SK-N-SH (cell line): ENCODE results near the gene GRM8. TPM values are rescaled to one million over a fixed set of nuclear protein-coding genes. Genes with fewer than 3 reads are reported as not detected.

Experiments used
- CTCF ChIA-PET: fragments of 300-600, 350-600 bp; formaldehyde crosslinking; extraction: SDS; loops from one replicate; lab custom pipeline; 2021; lab: Yijun Ruan, JAX
- POLR2A ChIA-PET: fragments of 350-600 bp; sonication (Branson Sonifier 250); formaldehyde crosslinking; extraction: SDS; loops from one replicate; lab custom pipeline; 2020; ENCODE audit warnings: antibody characterized with exemption, inconsistent platforms; lab: Yijun Ruan, JAX
- DNase-seq: peaks from one replicate; pipeline ENCODE4 v3.0.0; 2012
- H2AFZ ChIP-seq: fragments of 200-600 bp; sonication (generic); 2 replicates; pipeline ENCODE4 v1.8.1; 2016; ENCODE audit warnings: antibody characterized with exemption, mild to moderate bottlenecking, low read depth
- H3F3A ChIP-seq: fragments of 200-600 bp; sonication (generic); replicated peaks from 2 replicates; pipeline ENCODE3; 2016; ENCODE audit warnings: antibody characterized with exemption, mild to moderate bottlenecking; ENCODE audit not compliant: insufficient read depth
- H3K27ac ChIP-seq, 2 experiments: fragments of 200-500 bp in 1 of 2; fragments of 200-600 bp in 1 of 2; sonication (Bioruptor generic) in 1 of 2; sonication (generic), shearing (Covaris generic) in 1 of 2; 2 replicates each; pipeline versions ENCODE4 v1.5.1 to v1.6.1; 2014 to 2016; ENCODE audit warnings: low read depth in 2 of 2, inconsistent platforms in 1 of 2, low read length in 1 of 2, mild to moderate bottlenecking in 1 of 2, mixed read lengths in 1 of 2
- H3K27me3 ChIP-seq: fragments of 200-600 bp; sonication (generic), shearing (Covaris generic); 2 replicates; pipeline ENCODE4 v1.6.1; 2016; ENCODE audit warnings: mixed run types; ENCODE audit not compliant: insufficient read depth
- H3K36me3 ChIP-seq, 2 experiments: fragments of 200-500 bp in 1 of 2; fragments of 200-600 bp in 1 of 2; sonication (Bioruptor generic) in 1 of 2; sonication (generic) in 1 of 2; replicated peaks in 1 of 2; 2 replicates each; pipeline versions ENCODE3 to v1.5.1; 2014 to 2016; ENCODE audit warnings: low read length in 1 of 2, mild to moderate bottlenecking in 1 of 2; ENCODE audit not compliant: insufficient read depth in 2 of 2, control insufficient read depth in 1 of 2
- H3K4me1 ChIP-seq, 2 experiments: fragments of 200-500 bp in 1 of 2; fragments of 200-600 bp in 1 of 2; sonication (Bioruptor generic) in 1 of 2; sonication (generic), shearing (Covaris generic) in 1 of 2; 2 replicates each; pipeline versions ENCODE4 v1.5.1 to v1.6.1; 2014 to 2016; ENCODE audit warnings: low read depth in 1 of 2, low read length in 1 of 2, mixed run types in 1 of 2; ENCODE audit not compliant: insufficient read depth in 2 of 2, control insufficient read depth in 1 of 2
- H3K4me2 ChIP-seq: fragments of 200-600 bp; sonication (generic), shearing (Covaris generic); 2 replicates; pipeline ENCODE4 v1.6.1; 2017; ENCODE audit warnings: mixed run types
- H3K4me3 ChIP-seq, 2 experiments: fragments of 200-500 bp in 1 of 2; fragments of 200-600 bp in 1 of 2; sonication (Bioruptor generic) in 1 of 2; sonication (generic), shearing (Covaris generic) in 1 of 2; 2 replicates each; pipeline versions ENCODE4 v1.5.1 to v1.8.1; 2014 to 2016; ENCODE audit warnings: low read depth in 2 of 2, inconsistent platforms in 1 of 2, low read length in 1 of 2, mild to moderate bottlenecking in 1 of 2, mixed read lengths in 1 of 2, moderate library complexity in 1 of 2
- H3K79me2 ChIP-seq: fragments of 200-600 bp; sonication (generic); 2 replicates; pipeline ENCODE4 v1.8.1; 2017; ENCODE audit warnings: mild to moderate bottlenecking; ENCODE audit not compliant: insufficient read depth
- H3K9ac ChIP-seq: fragments of 200-600 bp; sonication (generic); 2 replicates; pipeline ENCODE4 v1.6.1; 2017; ENCODE audit warnings: mixed run types
- H3K9me2 ChIP-seq: fragments of 200-600 bp; sonication (generic); 2 replicates; pipeline ENCODE4 v1.6.1; 2017; ENCODE audit warnings: mixed run types
- H3K9me3 ChIP-seq: fragments of 200-600 bp; sonication (generic); 2 replicates; pipeline ENCODE4 v1.6.1; 2017; ENCODE audit warnings: mixed run types, mild to moderate bottlenecking, moderate library complexity
- H4K20me1 ChIP-seq: fragments of 200-600 bp; sonication (generic); 2 replicates; pipeline ENCODE4 v1.6.1; 2017; ENCODE audit warnings: mild to moderate bottlenecking, mixed run types; ENCODE audit not compliant: insufficient read depth
- EZH2phosphoT487 ChIP-seq: fragments of 200-600 bp; sonication (generic); IDR thresholded peaks from 2 replicates; pipeline ENCODE4 v1.6.1; 2017; ENCODE audit warnings: low read depth, mixed run types, mild to moderate bottlenecking, antibody characterized with exemption, moderate library complexity, borderline replicate concordance
- FOSL2 ChIP-seq: IDR thresholded peaks from 2 replicates; pipeline ENCODE4 v1.4.0; 2012; ENCODE audit warnings: low read depth, mild to moderate bottlenecking, moderate library complexity, borderline replicate concordance
- GABPA ChIP-seq: IDR thresholded peaks from 2 replicates; pipeline ENCODE4 v1.4.0; 2012; ENCODE audit warnings: low read depth, mild to moderate bottlenecking
- USF1 ChIP-seq: IDR thresholded peaks from 2 replicates; pipeline ENCODE4 v1.4.0; 2012; ENCODE audit warnings: low read depth, borderline replicate concordance
- WGBS: methylation state at CpG from one replicate; pipeline ENCODE4 v1.1.6; 2017; ENCODE audit warnings: low lambda C conversion rate; 5-methylcytosine and 5-hydroxymethylcytosine counted together
- polyA plus RNA-seq, 3 experiments: library from polyadenylated mRNA; depleted of rRNA; stranded (reverse); fragments of >200 nt; gene quantifications; 2 replicates each; pipeline ENCODE4 v1.2.3, GENCODE V29; 2012

Gene GRM8
- polyA plus RNA-seq, 1 of the 3 experiments (the other 2 are of a cell fraction), result 0.10 TPM

DNA sequence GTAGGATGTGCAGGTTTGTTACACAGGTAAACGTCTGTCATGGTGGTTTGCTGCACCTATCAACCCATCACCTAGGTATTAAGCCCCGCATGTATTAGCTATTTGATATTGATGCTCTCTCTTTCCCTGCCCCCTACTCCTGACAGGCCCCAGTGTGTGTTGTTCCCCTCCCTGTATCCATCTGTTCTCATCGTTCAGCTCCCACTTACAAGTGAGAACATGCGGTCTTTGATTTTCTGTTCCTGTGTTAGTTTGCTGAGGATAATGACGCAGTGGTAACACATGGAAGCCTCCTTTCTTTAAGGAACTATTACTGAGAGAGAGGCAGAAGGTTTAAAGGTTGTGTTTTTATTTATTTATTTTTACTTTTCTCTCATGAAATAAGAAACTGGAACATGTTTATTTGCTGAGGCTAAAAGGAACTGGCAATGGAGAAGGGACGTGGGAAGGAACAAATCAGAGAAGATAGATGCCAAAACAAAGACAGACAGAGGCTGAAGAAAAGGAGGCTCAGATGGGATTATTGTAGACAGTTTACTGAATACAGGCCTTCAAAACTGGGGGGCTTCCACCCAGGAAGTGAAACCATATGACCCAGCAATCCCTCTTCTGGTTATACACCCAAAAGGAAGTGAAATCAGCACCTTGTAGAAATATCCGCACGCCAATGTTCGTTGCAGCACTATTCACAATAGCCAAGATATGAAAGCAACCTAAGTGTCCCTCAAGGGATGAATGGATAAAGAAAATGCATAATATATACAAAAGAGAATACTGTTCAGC is 556.3 kb downstream of the GRM8 start:
- TF ChIP-seq FOSL2, result no peak
- no peak for TF ChIP-seq EZH2phosphoT487
- TF ChIP-seq USF1, result no peak
- TF ChIP-seq, all 33 proteins: peak for 0
- H3K4me3 ChIP-seq, result no peak overlapping the region
- no peak overlapping the region for H3K4me2 ChIP-seq
- peaks cover 10 to 32% of the 10 kb centered on the region in 2 experiments for H3K4me1 ChIP-seq
- no peaks in the 10 kb centered on the region for H4K20me1 ChIP-seq
- WGBS, result 86% methylated on average over 9 of the region's 9 CpGs
- H3K9ac ChIP-seq, result no peak overlapping the region
- no peaks in the 10 kb centered on the region for H3K79me2 ChIP-seq
- no peak for DNase-seq
- peaks cover 6% of the 10 kb centered on the region; the same call in 1 of the 2 replicates for H3K9me3 ChIP-seq
- no peaks in the 10 kb centered on the region for H3K9me2 ChIP-seq
- ChIA-PET POLR2A (no interaction called here), CTCF (interaction anchor here (0.6 to 1.5 kb wide), 2 partner anchors 10 to 217 kb away, joined by 3 to 4 read pairs; no protein-coding TSS in a partner anchor)
- H2AFZ ChIP-seq, result no peak overlapping the region
- H3F3A ChIP-seq, result peaks cover 10% of the 10 kb centered on the region
- H3K36me3 ChIP-seq, result no peaks in the 10 kb centered on the region
- H3K27me3 ChIP-seq, result no peaks in the 10 kb centered on the region
- H3K27ac ChIP-seq, result no peak overlapping the region

- Histone ChIP-seq H3F3A (no peaks in the 10 kb centered on the region), H3K9me3 (peaks cover 6% of the 10 kb centered on the region; the same call in 1 of the 2 replicates), H3K27ac (no peak overlapping the region), H3K4me1 (no peaks in the 10 kb centered on the region; a peak in 3 of 4 replicates), H3K4me3 (no peak overlapping the region; a peak in 1 of 4 replicates), H3K9me2 (no peaks in the 10 kb centered on the region), H4K20me1 (no peaks in the 10 kb centered on the region), H3K9ac (no peak overlapping the region), H2AFZ (no peak overlapping the region), H3K79me2 (no peaks in the 10 kb centered on the region), H3K27me3 (no peaks in the 10 kb centered on the region), H3K36me3 (no peaks in the 10 kb centered on the region), H3K4me2 (no peak overlapping the region)
- POLR2A ChIA-PET, result no interaction called here
- CTCF ChIA-PET, result interaction anchor here (0.7 to 2.2 kb wide), 5 partner anchors 8 to 83 kb away, joined by 3 to 9 read pairs (median 3); no protein-coding TSS in a partner anchor
- TF ChIP-seq GABPA (no peak), FOSL2 (no peak), USF1 (no peak)
- 72% methylated on average over 10 of the region's 11 CpGs for WGBS
- no peak for DNase-seq
Measured at GRCh38 chr7:126690848-126691751, 561.6 kb downstream of the GRM8 start.
